Frontal cortex (tissue), 4 donors: ENCODE measurements around the gene NOL4L. TPM values are rescaled to one million over a fixed set of nuclear protein-coding genes. Genes with fewer than 3 reads are reported as not detected.

Experiments
- DNase-seq, 2 donors: peaks; one replicate each; pipeline ENCODE4 v3.0.0; 2012; ENCODE audit warnings: low spot score in 2 of 2
- FAIRE-seq: peaks from 2 replicates; lab custom pipeline; 2012; peaks lifted over from hg19 to GRCh38; lab: Jason Lieb, UNC
- total RNA-seq: library from RNA; depleted of rRNA; stranded (reverse); fragments of >200 nt; gene quantifications from one replicate; pipeline ENCODE4 v1.2.3, GENCODE V29; 2014
- donor health status: control.
- donor health status: control.
- donor health status: control.

NOL4L gene
- total RNA-seq, 1 donor from 2014 or later: 13.0 TPM

- no peak for DNase-seq
- FAIRE-seq: no peak
Measured at GRCh38 chr20:32549842-32550241, 35.3 kb downstream of the NOL4L start.

DNA sequence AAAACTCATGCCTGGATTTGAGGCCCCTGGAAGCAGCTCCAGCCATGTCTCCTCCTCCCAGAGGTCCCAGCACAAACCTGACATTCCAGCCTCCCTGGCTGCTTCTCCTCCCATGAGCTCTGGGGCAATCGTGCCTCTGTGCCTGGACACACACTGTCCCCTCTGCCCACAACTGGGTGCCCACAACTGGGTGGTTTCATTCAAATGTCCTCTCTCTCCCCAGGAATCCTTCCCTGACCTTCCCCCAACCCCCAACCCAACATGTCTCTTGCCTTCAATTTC lies 37.4 kb downstream of the NOL4L start:
- no peak for DNase-seq
- no peak for FAIRE-seq

- no peak for DNase-seq
- no peak for FAIRE-seq
Measured at GRCh38 chr20:32546918-32547752, 38.0 kb downstream of the NOL4L start.

DNA sequence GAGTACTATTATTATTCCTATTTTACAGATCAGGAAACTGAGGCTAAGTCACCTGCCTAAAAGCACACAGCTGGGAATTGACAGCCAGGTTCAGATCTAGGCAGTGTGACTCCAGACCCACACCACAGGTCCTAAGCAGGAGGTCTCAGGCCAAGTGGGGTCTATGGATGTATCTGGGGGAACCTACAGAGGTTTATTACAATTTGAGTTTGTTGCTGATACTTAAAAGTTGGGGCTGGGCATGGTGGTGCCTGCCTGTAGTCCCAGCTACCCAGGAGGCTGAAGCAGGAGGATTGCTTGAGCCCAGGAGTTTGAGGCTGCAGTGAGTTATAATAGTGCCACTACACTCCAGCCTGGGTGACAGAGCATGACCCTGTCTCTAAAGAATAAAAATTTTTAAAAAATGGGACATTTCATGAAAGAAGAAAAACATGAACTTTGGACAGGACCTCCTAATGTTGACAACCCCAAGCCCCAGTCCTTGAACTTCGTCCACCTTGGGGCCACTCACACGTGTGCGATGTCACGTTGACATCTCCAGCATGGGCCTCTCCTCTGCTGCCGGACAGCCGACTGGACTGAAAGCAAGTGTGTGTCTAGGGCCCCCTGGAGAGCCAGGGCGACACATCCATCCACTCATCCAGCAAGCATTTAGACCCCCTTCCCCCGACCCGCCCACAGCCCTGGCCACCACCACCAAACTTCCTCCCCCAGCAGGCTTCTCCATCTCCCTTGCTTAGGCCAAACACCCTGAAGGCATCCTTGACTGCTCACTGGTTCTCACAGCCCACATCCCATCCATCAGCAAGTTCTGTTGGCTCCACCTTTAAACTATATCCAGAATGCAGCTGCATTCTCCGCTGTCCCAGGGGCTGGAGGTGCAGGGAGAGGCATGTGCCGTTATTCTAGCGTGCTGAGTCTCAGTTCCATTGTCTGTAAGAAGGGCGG lies 40.0 kb downstream of the NOL4L start:
- no peak for FAIRE-seq
- DNase-seq: no peak

GRCh38 chr20:32544260-32544722 lies 40.8 kb downstream of the NOL4L start:
- DNase-seq: no peak
- FAIRE-seq: no peak

DNA sequence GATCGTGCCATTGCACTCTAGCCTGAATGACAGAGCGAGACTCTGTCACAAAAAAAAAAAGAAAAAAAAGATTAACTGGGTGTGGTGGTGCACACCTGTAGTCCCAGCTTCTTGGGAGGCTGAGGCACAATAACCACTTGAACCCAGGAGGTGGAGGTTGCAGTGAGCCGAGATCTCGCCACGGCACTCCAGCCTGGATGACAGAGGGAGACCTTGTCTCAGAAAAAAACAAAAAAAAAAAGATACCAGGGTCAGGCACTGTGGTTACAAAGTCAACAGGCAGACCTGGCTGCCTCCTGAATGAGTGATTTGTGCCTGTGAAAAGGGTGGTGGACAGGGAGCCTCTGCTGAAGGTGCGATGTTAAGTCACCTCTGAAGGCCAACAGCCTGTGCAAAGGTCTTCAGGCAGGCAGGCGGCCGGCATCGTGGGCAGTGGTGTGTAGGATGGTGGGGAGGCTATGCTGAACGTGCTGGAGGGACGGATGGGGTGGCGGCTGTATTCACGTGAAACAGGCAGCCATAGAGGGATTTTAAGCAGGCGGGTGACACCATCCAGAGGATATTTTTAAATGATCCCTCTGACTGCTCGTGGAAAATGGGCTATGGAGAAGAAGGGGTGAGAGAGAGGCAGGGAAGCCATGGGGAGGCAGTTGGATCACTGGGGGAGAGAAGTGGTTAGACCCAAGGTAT lies 41.4 kb downstream of the NOL4L start:
- DNase-seq (no peak), FAIRE-seq (no peak)

DNA sequence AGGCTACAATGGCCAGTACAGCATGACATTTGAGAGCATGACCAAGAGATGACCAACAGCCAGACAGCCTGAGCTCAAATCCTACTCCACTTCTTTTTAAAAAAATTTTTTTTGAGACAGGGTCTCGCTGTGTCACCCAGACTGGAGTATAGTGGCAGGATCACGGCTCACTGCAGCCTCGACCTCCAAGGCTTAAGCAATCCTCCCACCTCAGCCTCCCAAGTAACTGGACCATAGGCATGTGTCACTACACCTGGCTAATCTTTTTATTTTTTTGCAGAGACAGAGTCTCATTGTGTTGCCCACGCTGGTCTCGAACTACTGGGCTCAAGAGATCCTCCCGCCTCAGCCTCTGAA lies 42.9 kb downstream of the NOL4L start:
- FAIRE-seq (no peak), DNase-seq (no peak)

DNA sequence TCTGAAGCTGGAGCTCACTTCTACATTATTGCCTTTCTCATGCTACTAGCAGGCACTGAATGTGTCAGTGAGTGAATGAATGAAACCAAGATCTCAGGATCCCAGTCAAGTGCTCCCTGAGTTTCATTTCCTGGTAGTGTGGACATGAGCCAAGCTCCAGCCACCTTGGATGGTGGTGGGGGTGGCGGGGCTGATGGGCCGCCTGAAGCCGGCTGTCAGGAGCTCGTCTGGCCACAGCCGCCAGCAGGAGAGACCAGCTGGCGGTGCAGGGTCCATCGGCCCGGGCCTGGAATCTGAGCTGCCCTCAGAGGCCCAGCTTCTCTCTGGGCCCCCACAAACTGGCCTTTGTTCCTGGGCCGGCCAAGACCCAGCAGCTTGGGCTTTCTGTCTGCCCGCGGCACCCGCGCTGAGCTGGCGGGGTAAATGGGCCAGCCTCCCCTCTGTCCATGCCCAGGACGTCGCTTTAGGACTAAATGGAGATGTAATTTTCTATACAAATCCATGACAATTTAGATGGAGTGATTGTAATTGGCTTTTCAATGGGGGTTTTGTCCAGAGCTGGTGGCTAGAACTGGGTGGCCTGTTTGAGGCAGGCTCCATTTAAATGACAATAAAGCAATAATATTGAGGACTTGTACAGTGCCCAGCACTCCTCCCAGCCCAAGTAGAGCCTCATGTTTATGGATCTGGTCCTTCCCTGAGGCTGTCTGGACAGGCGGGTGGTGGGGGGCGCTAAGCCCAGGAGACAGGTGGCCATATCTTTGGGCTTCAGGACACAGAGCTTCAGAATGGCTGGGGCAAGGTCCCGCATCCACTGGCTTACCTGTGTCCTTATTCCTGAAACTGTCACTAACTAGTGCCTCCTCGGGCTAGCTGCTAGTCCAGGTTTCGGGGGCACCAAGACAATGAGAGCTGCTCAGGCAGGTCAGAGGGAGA lies 43.5 kb downstream of the NOL4L start:
- DNase-seq: no peak
- no peak for FAIRE-seq

GRCh38 chr20:32539817-32540675 lies 45.1 kb downstream of the NOL4L start:
- FAIRE-seq: no peak

DNA sequence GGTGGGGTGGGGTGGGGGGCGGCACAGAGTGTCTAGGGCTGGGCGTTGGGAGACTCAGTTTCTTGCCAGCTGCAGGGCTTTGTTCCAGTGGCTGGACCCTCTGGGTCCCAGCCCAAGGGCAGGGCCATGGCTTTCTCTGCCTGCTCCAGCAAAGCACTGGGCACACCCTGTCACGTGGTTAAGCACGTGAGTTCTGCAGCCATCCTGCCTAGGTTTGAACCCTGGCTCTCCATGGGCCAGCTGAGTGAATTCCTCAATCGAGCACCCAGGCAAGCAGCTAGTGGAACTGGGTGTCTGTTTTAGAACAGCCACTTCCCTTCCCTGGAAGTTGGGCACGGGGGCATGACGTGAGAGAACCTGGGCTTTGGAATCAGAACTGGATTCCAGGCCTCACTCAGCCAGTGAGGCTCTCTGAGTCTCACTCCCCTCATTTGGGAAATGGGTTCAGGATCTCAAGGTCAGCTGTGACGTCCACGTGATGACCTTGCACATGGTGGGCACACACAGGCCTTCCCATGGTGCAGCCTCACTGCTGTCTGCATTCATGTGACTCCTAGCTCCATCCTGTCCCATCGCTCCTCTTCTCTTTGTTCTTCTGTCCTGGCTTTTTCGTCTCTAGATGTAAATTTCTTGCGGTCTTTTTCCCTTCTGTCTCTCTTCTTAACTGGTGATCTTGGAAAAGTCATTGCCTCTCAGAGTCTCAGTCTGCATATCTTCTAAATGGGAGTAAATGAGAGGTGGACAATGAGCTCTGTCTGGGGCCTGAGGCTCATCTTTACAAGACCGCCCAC lies 45.9 kb downstream of the NOL4L start:
- FAIRE-seq: no peak
- DNase-seq: no peak

More at GRCh38 chr20:32539817-32540675, 45.1 kb downstream of the NOL4L start:
- DNase-seq: no peak

GRCh38 chr20:32538526-32538939 lies 46.6 kb downstream of the NOL4L start:
- no peak for DNase-seq

GRCh38 chr20:32537657-32538525 lies 47.2 kb downstream of the NOL4L start:
- no peak for FAIRE-seq
- DNase-seq: no peak

More at GRCh38 chr20:32538526-32538939, 46.6 kb downstream of the NOL4L start:
- FAIRE-seq: no peak

- no peak for DNase-seq
- no peak for FAIRE-seq
Measured at GRCh38 chr20:32536851-32537656, 48.1 kb downstream of the NOL4L start.

DNA sequence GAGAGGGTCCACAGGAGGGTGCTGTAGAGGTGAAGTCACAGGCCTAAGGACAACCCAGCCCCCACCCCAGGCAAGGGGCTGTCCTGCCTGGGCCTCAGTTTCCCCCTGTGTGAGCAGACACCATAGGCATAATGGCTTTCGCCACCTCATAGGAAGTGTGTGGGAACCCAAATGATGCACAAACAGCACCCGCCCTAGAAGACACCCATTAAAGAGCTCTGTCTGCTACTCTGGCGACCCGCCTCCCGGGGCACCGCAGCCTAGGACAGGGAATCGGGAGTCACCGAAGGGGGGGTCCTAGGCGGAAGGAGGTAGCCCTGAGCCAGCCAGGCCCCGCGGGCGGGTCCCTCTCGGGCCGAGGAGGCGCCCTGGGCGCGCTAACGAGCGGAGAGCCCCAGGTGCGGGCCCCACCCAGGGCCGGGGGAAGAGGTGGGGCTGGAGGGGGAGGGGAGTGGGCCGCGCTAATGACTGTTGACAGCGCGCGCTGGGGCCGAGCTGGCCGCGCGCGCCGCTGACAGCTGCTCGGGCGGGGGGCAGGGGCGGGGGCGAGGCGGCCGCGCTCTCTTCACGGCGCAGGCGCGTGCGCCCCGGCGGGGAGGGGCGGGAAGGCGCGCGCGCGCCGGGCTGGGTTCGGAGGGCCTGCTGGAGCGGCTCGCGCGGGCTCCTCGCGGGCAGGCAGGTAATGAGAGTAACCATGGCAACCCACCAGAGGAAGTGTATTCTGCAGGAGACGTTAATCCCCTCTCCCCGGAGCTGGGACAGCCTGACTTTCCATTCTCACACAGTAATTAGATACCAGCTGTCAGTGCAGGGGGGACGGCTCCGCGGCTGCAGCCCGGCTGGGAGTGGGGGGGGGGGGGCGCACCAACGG lies 48.9 kb downstream of the NOL4L start:
- peak; percentile 85 to 91 for DNase-seq
- FAIRE-seq: no peak
